ENCODE data around the gene OR5C1. TPM values are rescaled to one million over a fixed set of nuclear protein-coding genes. Genes with fewer than 3 reads are reported as not detected.

The OR5C1 gene
- total and polyA plus RNA-seq, 9 of the 15 experiments (the other 6 are each of a cell fraction or from before 2014, with no cell fraction given) = not detected

DNA sequence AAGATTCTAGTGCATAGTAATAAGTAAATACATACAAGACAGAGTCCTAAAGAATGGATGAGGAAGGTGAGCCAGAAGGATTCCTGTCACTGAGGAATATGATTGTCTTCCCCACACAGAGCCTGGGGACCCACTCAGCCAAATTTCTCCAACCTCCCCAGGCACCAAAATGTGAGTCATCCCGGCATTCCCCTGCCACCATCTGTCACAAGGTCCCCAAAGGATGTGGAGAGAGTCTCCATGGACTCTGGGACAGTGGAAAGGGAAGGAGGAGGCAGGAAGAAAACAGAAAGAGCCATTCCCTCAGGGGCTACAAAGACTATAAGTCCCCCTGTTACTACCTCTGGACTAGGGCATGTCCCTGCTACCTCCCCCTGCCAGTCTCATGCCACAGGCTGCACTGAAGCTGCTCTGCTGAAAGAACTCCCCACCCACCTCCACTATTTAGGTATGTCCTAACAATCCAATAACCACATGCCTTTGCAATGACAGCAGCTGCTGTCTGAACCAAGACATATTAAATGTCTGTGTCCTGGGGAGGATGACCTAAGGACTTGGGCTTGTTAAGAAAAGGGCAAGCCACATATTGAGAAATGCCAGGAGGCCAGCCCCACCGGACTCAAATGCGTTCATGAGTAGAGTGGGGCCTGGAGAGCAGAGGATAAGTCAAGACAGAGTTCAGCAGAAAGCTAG, 10.7 kb upstream of the OR5C1 start (continued):
- TF ChIP-seq KAT2B (IDR thresholded peaks at IDR 0.05; ENCODE audit: low read depth, low read length) (no peak), SP2 (IDR thresholded peaks at IDR 0.05; ENCODE audit: extremely low read depth, low read depth, low read length, poor library complexity, severe bottlenecking) (no peak)
- TF ChIP-seq, protein P1, sequence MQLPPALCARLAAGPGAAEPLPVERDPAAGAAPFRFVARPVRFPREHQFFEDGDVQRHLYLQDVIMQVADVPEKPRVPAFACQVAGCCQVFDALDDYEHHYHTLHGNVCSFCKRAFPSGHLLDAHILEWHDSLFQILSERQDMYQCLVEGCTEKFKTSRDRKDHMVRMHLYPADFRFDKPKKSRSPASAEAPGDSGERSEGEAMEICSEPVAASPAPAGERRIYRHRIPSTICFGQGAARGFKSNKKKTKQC (CRISPR knock-in tag; IDR thresholded peaks at IDR 0.05) = no peak

DNA sequence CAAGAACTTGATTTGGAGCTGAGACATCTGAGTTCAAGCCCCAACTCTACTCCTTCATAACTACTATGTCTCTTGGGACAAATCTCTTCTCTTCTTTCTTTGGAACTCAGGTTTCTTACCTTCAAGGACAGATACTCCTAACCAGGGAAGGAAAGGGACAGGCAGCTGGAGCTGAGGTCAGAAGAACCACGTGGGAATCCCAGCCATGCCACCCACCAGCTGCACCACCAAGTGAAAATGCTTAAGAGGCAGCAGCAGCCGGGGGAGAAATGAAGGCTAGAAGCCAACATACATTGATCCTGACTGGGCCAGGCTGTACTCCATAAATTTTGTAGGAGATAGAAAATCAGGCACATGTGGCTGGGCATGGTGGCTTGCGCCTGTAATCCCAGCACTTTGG, 9.6 kb upstream of the OR5C1 start:
- DNase-seq (ENCODE audit: extremely low read depth in 1 of 4, low spot score in 3 of 4) (no peak), ATAC-seq (no peak), FAIRE-seq (no peak)
- ChIA-PET CTCF (ENCODE audit: low intra/inter-chr PET ratio) (no interaction called here), POLR2A (interaction anchor here (0.9 kb wide), 1 partner anchor 21 kb away, joined by 5 read pairs; no protein-coding TSS in a partner anchor)
- Histone ChIP-seq H2AFZ (ENCODE audit: low read depth, low read length) (no peak overlapping the region), H3K79me2 (ENCODE audit: control insufficient read depth, insufficient read depth, low read length) (no peaks in the 10 kb centered on the region), H3K27me3 (ENCODE audit: control insufficient read depth in 2 of 2, insufficient read depth in 2 of 2, low read length in 2 of 2) (peaks cover 7 to 9% of the 10 kb centered on the region in 2 experiments; a peak in 3 of 5 replicates), H4K20me1 (replicated peaks; ENCODE audit: control insufficient read depth, insufficient read depth, low read length) (no peaks in the 10 kb centered on the region), H3K4me1 (replicated peaks in 1 of 2; ENCODE audit: control insufficient read depth in 2 of 2, insufficient read depth in 2 of 2, low read length in 2 of 2) (no peaks in the 10 kb centered on the region), H3K36me3 (ENCODE audit: control insufficient read depth, insufficient read depth, low read length) (no peaks in the 10 kb centered on the region), H3K9me1 (ENCODE audit: control insufficient read depth, insufficient read depth, low read length) (peaks cover 3% of the 10 kb centered on the region), H3K9me3 (replicated peaks; ENCODE audit: control insufficient read depth, insufficient read depth, low read depth, low read length) (no peaks in the 10 kb centered on the region), H3K9ac (ENCODE audit: insufficient read depth in 1 of 2, low read depth in 2 of 2, low read length in 2 of 2) (no peak overlapping the region), H3K4me2 (ENCODE audit: insufficient read depth, low read length) (no peak overlapping the region), H3K4me3 (no peak overlapping the region), H3K27ac (ENCODE audit: extremely low read depth, low read depth, low read length) (no peak overlapping the region)
- in situ Hi-C loops (cut with MboI) = no loop called here
- WGBS (ENCODE audit: insufficient coverage, low coverage, missing lambda C conversion rate) = 0% methylated on average over 3 of the region's 3 CpGs
- no TSS peak for BruUV-seq (replicated peaks)
- intact Hi-C loops (cut with micrococcal nuclease) = no loop called here
- no peak for TF ChIP-seq ZFX (CRISPR knock-in tag; IDR thresholded peaks at IDR 0.05)
- no peak for TF ChIP-seq U2AF2 (optimal IDR thresholded peaks at IDR 0.05; ENCODE audit: low read depth, low read length)
- TF ChIP-seq, protein P2, sequence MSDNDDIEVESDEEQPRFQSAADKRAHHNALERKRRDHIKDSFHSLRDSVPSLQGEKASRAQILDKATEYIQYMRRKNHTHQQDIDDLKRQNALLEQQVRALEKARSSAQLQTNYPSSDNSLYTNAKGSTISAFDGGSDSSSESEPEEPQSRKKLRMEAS (CRISPR knock-in tag; IDR thresholded peaks at IDR 0.05) = no peak
- TF ChIP-seq, protein P3, sequence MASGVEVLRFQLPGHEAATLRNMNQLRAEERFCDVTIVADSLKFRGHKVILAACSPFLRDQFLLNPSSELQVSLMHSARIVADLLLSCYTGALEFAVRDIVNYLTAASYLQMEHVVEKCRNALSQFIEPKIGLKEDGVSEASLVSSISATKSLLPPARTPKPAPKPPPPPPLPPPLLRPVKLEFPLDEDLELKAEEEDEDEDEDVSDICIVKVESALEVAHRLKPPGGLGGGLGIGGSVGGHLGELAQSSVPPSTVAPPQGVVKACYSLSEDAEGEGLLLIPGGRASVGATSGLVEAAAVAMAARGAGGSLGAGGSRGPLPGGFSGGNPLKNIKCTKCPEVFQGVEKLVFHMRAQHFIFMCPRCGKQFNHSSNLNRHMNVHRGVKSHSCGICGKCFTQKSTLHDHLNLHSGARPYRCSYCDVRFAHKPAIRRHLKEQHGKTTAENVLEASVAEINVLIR (CRISPR knock-in tag; IDR thresholded peaks at IDR 0.05) = no peak
- TF ChIP-seq MYC (IDR thresholded peaks at IDR 0.05; ENCODE audit: low read depth, low read length) = no peak
- TF ChIP-seq MYC (CRISPR knock-in tag; IDR thresholded peaks at IDR 0.05; ENCODE audit: borderline replicate concordance, low read depth) = no peak
- no peak for TF ChIP-seq ZNF224 (CRISPR knock-in tag; IDR thresholded peaks at IDR 0.05)
- TF ChIP-seq ATF7 (IDR thresholded peaks at IDR 0.05) = no peak
- TF ChIP-seq ZNF586 (CRISPR knock-in tag; conservative IDR thresholded peaks at IDR 0.05) = no peak
- TF ChIP-seq, protein P4, sequence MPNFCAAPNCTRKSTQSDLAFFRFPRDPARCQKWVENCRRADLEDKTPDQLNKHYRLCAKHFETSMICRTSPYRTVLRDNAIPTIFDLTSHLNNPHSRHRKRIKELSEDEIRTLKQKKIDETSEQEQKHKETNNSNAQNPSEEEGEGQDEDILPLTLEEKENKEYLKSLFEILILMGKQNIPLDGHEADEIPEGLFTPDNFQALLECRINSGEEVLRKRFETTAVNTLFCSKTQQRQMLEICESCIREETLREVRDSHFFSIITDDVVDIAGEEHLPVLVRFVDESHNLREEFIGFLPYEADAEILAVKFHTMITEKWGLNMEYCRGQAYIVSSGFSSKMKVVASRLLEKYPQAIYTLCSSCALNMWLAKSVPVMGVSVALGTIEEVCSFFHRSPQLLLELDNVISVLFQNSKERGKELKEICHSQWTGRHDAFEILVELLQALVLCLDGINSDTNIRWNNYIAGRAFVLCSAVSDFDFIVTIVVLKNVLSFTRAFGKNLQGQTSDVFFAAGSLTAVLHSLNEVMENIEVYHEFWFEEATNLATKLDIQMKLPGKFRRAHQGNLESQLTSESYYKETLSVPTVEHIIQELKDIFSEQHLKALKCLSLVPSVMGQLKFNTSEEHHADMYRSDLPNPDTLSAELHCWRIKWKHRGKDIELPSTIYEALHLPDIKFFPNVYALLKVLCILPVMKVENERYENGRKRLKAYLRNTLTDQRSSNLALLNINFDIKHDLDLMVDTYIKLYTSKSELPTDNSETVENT (CRISPR knock-in tag; IDR thresholded peaks at IDR 0.05) = no peak
- TF ChIP-seq, protein P5, sequence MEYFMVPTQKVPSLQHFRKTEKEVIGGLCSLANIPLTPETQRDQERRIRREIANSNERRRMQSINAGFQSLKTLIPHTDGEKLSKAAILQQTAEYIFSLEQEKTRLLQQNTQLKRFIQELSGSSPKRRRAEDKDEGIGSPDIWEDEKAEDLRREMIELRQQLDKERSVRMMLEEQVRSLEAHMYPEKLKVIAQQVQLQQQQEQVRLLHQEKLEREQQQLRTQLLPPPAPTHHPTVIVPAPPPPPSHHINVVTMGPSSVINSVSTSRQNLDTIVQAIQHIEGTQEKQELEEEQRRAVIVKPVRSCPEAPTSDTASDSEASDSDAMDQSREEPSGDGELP (CRISPR knock-in tag; IDR thresholded peaks at IDR 0.05; ENCODE audit: borderline replicate concordance) = no peak

Measured in K562 (cell line).